Psoas muscle (tissue), 8 donors: ENCODE results near the gene RNF6. TPM values are rescaled to one million over a fixed set of nuclear protein-coding genes. Genes with fewer than 3 reads are reported as not detected.

ENCODE experiments used
- ATAC-seq, 4 donors: fragments of 200-7000 bp; cut with Tn5 transposase; one replicate each; pipeline ENCODE4 v1.9.1; 2020; ENCODE audit warnings: moderate library complexity in 3 of 4, mild to moderate bottlenecking in 2 of 4
- DNase-seq, 2 donors: peaks; one replicate each; pipeline ENCODE4 v3.0.0-alpha.2; 2020
- H3K27ac ChIP-seq: fragments of 200-600 bp; one replicate; pipeline ENCODE4 v1.8.0; 2022
- H3K27me3 ChIP-seq, 3 donors: fragments of 200-600 bp in 1 of 3; one replicate each; pipeline versions ENCODE4 v1.6.1 to v1.8.0; 2013 to 2022; ENCODE audit warnings: low read length in 2 of 3, mild to moderate bottlenecking in 2 of 3, moderate library complexity in 1 of 3; ENCODE audit not compliant: insufficient read depth in 3 of 3
- H3K36me3 ChIP-seq, 2 donors: fragments of 200-600 bp in 1 of 2; one replicate each; pipeline versions ENCODE4 v1.6.1 to v1.8.0; 2013 to 2022; ENCODE audit warnings: low read depth in 1 of 2, mild to moderate bottlenecking in 1 of 2, moderate library complexity in 1 of 2; ENCODE audit not compliant: insufficient read depth in 1 of 2
- H3K4me1 ChIP-seq: fragments of 200-600 bp; one replicate; pipeline ENCODE4 v1.8.0; 2022
- H3K4me3 ChIP-seq: fragments of 200-600 bp; one replicate; pipeline ENCODE4 v1.8.0; 2022; ENCODE audit warnings: mild to moderate bottlenecking
- H3K9me3 ChIP-seq: fragments of 200-600 bp; one replicate; pipeline ENCODE4 v1.8.0; 2022
- WGBS, 3 donors: extraction: QIAGEN DNeasy Blood & Tissue Kit; methylation state at CpG; one replicate each; pipeline versions ENCODE4 v1.1.6 to v1.1.7; 2013; 5-methylcytosine and 5-hydroxymethylcytosine counted together
- intact Hi-C, 2 donors: fragments of 100-400 bp; cut with DNase I; formaldehyde crosslinking; loops; one replicate each; pipeline versions ENCODE4 v1.11.0 to v1.14.2; 2022
- polyA plus RNA-seq, 3 donors: library from polyadenylated mRNA; stranded (reverse); fragments of 200-250 nt; gene quantifications; one replicate each; pipeline ENCODE4 v1.2.3, GENCODE V29; 2013
- total RNA-seq, 4 donors: library from RNA; stranded (reverse); fragmentation: NEBNext Ultra II Directional in 2 of 4; extraction: Animal tissue kit (Norgen Biotek cat#: 25700) in 2 of 4; gene quantifications; one replicate each; pipeline versions ENCODE4 v1.2.1 to v1.2.4, GENCODE V29; 2021 to 2023
- TF ChIP-seq, protein P1 (sequence below): fragments of 200-600 bp; IDR thresholded peaks from one replicate; pipeline ENCODE4 v1.8.0; 2022; ENCODE audit warnings: antibody characterized with exemption
- donor health status: healthy with polysubstance abuse.
- donor health status: DM: no; HTN: no; CAD: no; lungs with moderate emphysema.
- donor health status: Bipolar disorder and iron deficiency.
- donor health status: healthy.
- donor health status: DM: yes; HTN: yes; CAD: no.
- donor health status: DM: no; HTN: no; CAD: no.
- donor health status: DM: no; HTN: no; CAD: no.
- donor health status: DM: yes; HTN: yes; CAD: no.

RNF6 gene
- total and polyA plus RNA-seq, 7 donors, result 20.2 to 70.8 (median 45.6) TPM

DNA sequence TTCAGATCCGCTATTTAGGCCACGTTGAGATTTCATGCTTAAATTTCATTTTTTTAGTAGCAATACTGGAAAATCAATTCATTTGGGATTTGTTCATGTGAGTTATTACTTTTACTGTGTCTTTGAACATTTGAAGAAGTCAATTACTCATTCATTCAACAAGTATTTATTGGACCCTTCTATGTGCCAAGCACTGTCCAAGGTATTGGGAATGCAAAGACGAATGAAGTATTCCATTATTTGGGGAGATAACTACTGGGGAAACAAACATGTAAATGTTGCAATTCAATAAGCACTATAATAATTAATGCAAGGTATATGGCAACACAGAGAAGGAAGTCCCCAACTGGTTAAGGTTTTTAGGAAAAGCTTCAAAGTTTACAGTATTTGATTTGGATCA lies 37.5 kb upstream of the RNF6 start:
- intact Hi-C loops, result loop anchor here (5.0 to 10.0 kb wide), 2 partner anchors 63 to 65 kb away; no protein-coding TSS in a partner anchor
- WGBS, 3 donors, result 56 to 74% (median 61%) methylated on average over 3 of the region's 3 CpGs
- Histone ChIP-seq H3K36me3 (no peaks in the 10 kb centered on the region), H3K27ac (no peak overlapping the region), H3K27me3 (no peaks in the 10 kb centered on the region), H3K4me3 (no peak overlapping the region), H3K4me1 (peaks cover 22% of the 10 kb centered on the region), H3K9me3 (no peaks in the 10 kb centered on the region)
- TF ChIP-seq, protein P1, sequence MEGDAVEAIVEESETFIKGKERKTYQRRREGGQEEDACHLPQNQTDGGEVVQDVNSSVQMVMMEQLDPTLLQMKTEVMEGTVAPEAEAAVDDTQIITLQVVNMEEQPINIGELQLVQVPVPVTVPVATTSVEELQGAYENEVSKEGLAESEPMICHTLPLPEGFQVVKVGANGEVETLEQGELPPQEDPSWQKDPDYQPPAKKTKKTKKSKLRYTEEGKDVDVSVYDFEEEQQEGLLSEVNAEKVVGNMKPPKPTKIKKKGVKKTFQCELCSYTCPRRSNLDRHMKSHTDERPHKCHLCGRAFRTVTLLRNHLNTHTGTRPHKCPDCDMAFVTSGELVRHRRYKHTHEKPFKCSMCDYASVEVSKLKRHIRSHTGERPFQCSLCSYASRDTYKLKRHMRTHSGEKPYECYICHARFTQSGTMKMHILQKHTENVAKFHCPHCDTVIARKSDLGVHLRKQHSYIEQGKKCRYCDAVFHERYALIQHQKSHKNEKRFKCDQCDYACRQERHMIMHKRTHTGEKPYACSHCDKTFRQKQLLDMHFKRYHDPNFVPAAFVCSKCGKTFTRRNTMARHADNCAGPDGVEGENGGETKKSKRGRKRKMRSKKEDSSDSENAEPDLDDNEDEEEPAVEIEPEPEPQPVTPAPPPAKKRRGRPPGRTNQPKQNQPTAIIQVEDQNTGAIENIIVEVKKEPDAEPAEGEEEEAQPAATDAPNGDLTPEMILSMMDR, result no peak
- ATAC-seq (no peak), DNase-seq (no peak)

DNA sequence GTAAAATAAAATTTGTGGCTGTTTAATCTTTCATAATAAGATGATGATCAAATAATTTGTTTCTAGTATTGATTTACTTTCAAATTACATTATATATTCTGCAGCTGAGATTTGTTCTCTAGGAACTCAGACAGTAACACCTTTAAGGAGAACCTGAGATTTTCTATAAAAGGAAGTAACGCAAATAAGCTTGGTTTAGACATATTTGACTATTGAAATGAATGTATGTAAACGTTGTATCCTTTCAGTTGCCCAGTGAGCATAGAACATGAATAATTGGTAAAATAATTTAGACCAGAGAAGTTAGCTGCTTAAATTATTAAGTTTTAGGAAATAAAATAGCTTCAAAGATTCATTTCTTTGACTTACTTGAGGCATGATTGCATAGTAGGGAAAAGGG lies 34.9 kb upstream of the RNF6 start:
- TF ChIP-seq, protein P1, result no peak
- no peak overlapping the region for H3K27ac ChIP-seq
- intact Hi-C loops, result loop anchor here in 1 of 2 donors (5.0 kb wide), 1 partner anchor 65 kb away; no protein-coding TSS in a partner anchor
- peaks cover 21% of the 10 kb centered on the region for H3K4me1 ChIP-seq
- peak overlapping the region; percentile 96 for H3K4me3 ChIP-seq
- no peaks in the 10 kb centered on the region for H3K27me3 ChIP-seq
- H3K36me3 ChIP-seq, result no peaks in the 10 kb centered on the region
- 29 to 43% (median 31%) methylated on average over 2 of the region's 2 CpGs for WGBS, 3 donors
- DNase-seq (no peak), ATAC-seq (no peak)
- no peaks in the 10 kb centered on the region for H3K9me3 ChIP-seq

DNA sequence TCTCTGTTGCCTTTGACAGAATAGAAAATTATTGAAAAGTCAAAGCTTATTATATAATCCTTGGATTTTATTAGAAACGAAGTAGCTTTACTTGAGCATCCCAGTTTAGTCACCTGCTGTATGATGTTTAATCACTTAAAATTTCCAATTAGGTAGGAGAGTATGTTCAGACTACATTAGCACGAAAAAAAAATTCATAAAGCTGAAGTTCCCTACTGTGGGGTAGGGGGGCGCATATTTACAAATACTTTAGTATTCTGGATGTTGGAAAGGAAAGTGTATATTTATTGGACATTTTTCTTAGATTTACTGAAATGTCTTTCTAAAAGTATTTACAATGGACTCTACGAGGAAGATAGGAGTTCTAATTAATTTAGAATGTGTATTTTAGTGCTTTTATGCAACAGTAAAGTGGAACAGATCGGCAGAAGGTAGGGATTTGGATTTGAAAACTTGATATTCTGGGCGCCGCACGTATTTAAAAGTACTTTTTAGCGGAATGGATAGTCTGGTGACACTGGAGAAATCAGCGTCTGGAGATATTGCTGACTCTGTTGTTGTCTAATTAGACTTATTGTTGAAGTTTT lies 33.7 kb upstream of the RNF6 start:
- Histone ChIP-seq H3K27ac (peak overlapping the region; percentile 93), H3K27me3 (no peaks in the 10 kb centered on the region), H3K4me3 (peak overlapping the region; percentile 96), H3K36me3 (no peaks in the 10 kb centered on the region), H3K4me1 (peaks cover 16% of the 10 kb centered on the region), H3K9me3 (no peaks in the 10 kb centered on the region)
- TF ChIP-seq, protein P1, result no peak
- no peak for ATAC-seq
- intact Hi-C loops, result loop anchor here in 1 of 2 donors (2.0 to 5.0 kb wide), 2 partner anchors 67 to 69 kb away; no protein-coding TSS in a partner anchor
- DNase-seq, result no peak
- 19 to 25% (median 21%) methylated on average over 10 of the region's 10 CpGs for WGBS, 3 donors

DNA sequence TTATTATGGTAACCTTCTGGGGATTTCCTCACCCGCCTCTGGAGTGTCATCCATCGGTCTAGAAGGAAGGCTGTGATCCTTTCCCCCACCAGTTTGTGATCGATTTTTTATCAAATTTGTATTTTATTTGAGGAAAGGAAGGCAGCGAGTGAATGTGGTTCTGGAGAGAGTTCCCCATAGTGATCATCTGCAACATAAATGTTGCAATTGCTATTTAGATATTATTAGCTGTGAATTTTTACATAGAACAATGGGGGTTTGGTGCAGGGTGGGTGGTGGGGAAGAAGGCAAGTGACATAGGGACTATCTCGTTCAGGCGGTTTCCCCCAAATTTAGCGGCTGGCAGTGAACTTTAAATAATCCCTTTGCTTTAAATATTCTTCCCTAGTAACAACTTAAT lies 33.0 kb upstream of the RNF6 start:
- Histone ChIP-seq H3K9me3 (no peaks in the 10 kb centered on the region), H3K36me3 (no peaks in the 10 kb centered on the region), H3K27me3 (no peaks in the 10 kb centered on the region), H3K4me3 (peak overlapping the region; percentile 96), H3K4me1 (peaks cover 11% of the 10 kb centered on the region), H3K27ac (peak overlapping the region; percentile 93)
- DNase-seq, result no peak
- TF ChIP-seq, protein P1, result no peak
- 0 to 2% (median 1%) methylated on average over 7 of the region's 7 CpGs for WGBS, 3 donors
- intact Hi-C loops, result loop anchor here in 1 of 2 donors (2.0 to 5.0 kb wide), 2 partner anchors 67 to 68 kb away; no protein-coding TSS in a partner anchor
- ATAC-seq, result no peak
